Heart left ventricle (tissue), 16 donors: ENCODE results near the gene DCAF16. TPM values are rescaled to one million over a fixed set of nuclear protein-coding genes. Genes with fewer than 3 reads are reported as not detected.
"Not testable (repeated sequence)": the region's sequence is repeated elsewhere in the genome, so short reads cannot be mapped to it uniquely, and the experiment has no call there.

Experiments used
- ATAC-seq, 4 donors: fragments of 200-7000 bp; cut with Tn5 transposase; one replicate each; pipeline ENCODE4 v1.9.1; 2020 to 2022; ENCODE audit warnings: moderate library complexity in 4 of 4, mild to moderate bottlenecking in 3 of 4, moderate number of reproducible peaks in 1 of 4
- DNase-seq, 5 donors: peaks; one replicate each; pipeline ENCODE4 v3.0.0-alpha.2; 2020
- H3K27ac ChIP-seq, 12 donors: fragments of 200-600 bp; sonication (generic) in 4 of 12; one replicate each; pipeline versions ENCODE4 v1.5.0 to v1.8.0; 2016 to 2022; ENCODE audit warnings: mild to moderate bottlenecking in 2 of 12
- H3K27me3 ChIP-seq, 9 donors: fragments of 200-600 bp; sonication (generic) in 2 of 9; one replicate each; pipeline versions ENCODE4 v1.5.1 to v1.8.0; 2016 to 2022; ENCODE audit warnings: mild to moderate bottlenecking in 3 of 9
- H3K36me3 ChIP-seq, 9 donors: fragments of 200-600 bp; sonication (generic) in 2 of 9; one replicate each; pipeline versions ENCODE4 v1.5.0 to v1.8.0; 2018 to 2022; ENCODE audit warnings: mild to moderate bottlenecking in 2 of 9
- H3K4me1 ChIP-seq, 12 donors: fragments of 200-600 bp; sonication (generic) in 4 of 12; one replicate each; pipeline versions ENCODE4 v1.5.0 to v1.8.0; 2016 to 2022; ENCODE audit warnings: mild to moderate bottlenecking in 3 of 12
- H3K4me3 ChIP-seq, 12 donors: fragments of 200-600 bp; sonication (generic) in 4 of 12; one replicate each; pipeline versions ENCODE4 v1.5.0 to v1.8.0; 2017 to 2022; ENCODE audit warnings: mild to moderate bottlenecking in 9 of 12, moderate library complexity in 4 of 12
- H3K9me3 ChIP-seq, 12 donors: fragments of 200-600 bp; sonication (generic) in 4 of 12; one replicate each; pipeline versions ENCODE4 v1.5.0 to v1.8.0; 2016 to 2022; ENCODE audit warnings: mild to moderate bottlenecking in 1 of 12
- CTCF ChIP-seq, 12 donors: fragments of 200-600 bp; sonication (generic) in 4 of 12; IDR thresholded peaks; one replicate each; pipeline versions ENCODE4 v1.5.0 to v1.8.0; 2018 to 2022; ENCODE audit warnings: antibody characterized with exemption in 12 of 12, mild to moderate bottlenecking in 5 of 12
- POLR2A ChIP-seq, 2 donors: fragments of 450-650 bp; IDR thresholded peaks; one replicate each; pipeline ENCODE4 v1.6.1; 2017; ENCODE audit warnings: antibody characterized with exemption in 2 of 2, mild to moderate bottlenecking in 2 of 2, moderate library complexity in 2 of 2
- WGBS, 4 donors: extraction: QIAGEN DNeasy Blood & Tissue Kit in 2 of 4; methylation state at CpG; one replicate each; pipeline versions ENCODE4 v1.1.5 to v1.1.7; 2013 to 2018; 5-methylcytosine and 5-hydroxymethylcytosine counted together
- intact Hi-C, 10 donors: fragments of 100-400 bp; cut with DNase I; formaldehyde crosslinking; loops; one replicate each; pipeline versions ENCODE4 v1.11.1 to v1.14.2; 2022
- polyA plus RNA-seq, 2 donors: library from polyadenylated mRNA; stranded (reverse); fragments of 200-250 nt; gene quantifications; one replicate each; pipeline ENCODE4 v1.2.3, GENCODE V29; 2013
- total RNA-seq, 9 donors: library from RNA; depleted of rRNA in 2 of 9; stranded (reverse); fragments of >200 nt in 2 of 9; fragmentation: NEBNext Ultra II Directional in 3 of 9; extraction: Animal tissue kit (Norgen Biotek cat#: 25700) in 3 of 9; gene quantifications; one replicate each; pipeline versions ENCODE4 v1.1.0 to v1.2.4, GENCODE V29; 2016 to 2023
- donor health status: ischemic (EF 13 %, LVEDD 7.1; RV severe dilation, severe dysfunction).
- donor health status: healthy with polysubstance abuse.
- donor health status: DM: no; HTN: yes; CAD: no.
- donor health status: DM: no; HTN: no; CAD: no.
- donor health status: ischemic (EF 25% LVEDD 6.9; RV normal size, moderate dysfunction).
- donor health status: ischemic (EF 25% LVEDD 5.7; RV mildly dilated, moderate dysfunction).
- donor health status: healthy.
- donor health status: DM: yes; HTN: yes; CAD: no.
- donor health status: ischemic (EF 35%, LVEDD 5.7; RV mildly dilated, moderate dysfunction).
- donor health status: nonischemic (EF 11% LVEDD 7.7; RV severe dilation, severe dysfunction).
- donor health status: DM: yes; HTN: yes; CAD: no.
- donor health status: PGD.
- donor health status: ischemic (EF 29% LVEDD 5.4; RV normal size, mild dysfunction).
- donor health status: nonischemic (EF 23%, LVEDD 6.1; RV moderate dilation, normal function).

The DCAF16 gene
- total and polyA plus RNA-seq, 11 donors: 6.0 to 23.5 (median 18.8) TPM

- Histone ChIP-seq H3K27me3 (no peaks in the 10 kb centered on the region), H3K4me1 (no peaks in the 10 kb centered on the region), H3K27ac (no peak overlapping the region), H3K36me3 (no peaks in the 10 kb centered on the region), H3K4me3 (no peak overlapping the region), H3K9me3 (peaks cover 0 to 3% (median 0%) of the 10 kb centered on the region in 12 donors)
- ATAC-seq: no peak
- DNase-seq: no peak
- TF ChIP-seq POLR2A (IDR thresholded peaks at IDR 0.05) (no peak), CTCF (IDR thresholded peaks at IDR 0.05) (no peak)
- intact Hi-C loops: no loop called here
These were observed 41.4 kb upstream of the DCAF16 start for GRCh38 chr4:17851959-17852358.

- H3K27ac ChIP-seq, DNase-seq, H3K27me3 ChIP-seq, H3K36me3 ChIP-seq, H3K4me1 ChIP-seq, ATAC-seq, H3K4me3 ChIP-seq, intact Hi-C loops, H3K9me3 ChIP-seq: not testable (repeated sequence)
- WGBS, 4 donors: 91 to 100% (median 96%) methylated on average over 1 of the region's 1 CpG
These were observed 39.7 kb upstream of the DCAF16 start for GRCh38 chr4:17850295-17850694.

GRCh38 chr4:17846266-17846665, 35.7 kb upstream of the DCAF16 start:
- no peaks in the 10 kb centered on the region for H3K4me1 ChIP-seq
- no peak overlapping the region for H3K4me3 ChIP-seq
- H3K36me3 ChIP-seq: peaks cover 0 to 5% (median 0%) of the 10 kb centered on the region in 9 donors
- H3K9me3 ChIP-seq: peaks cover 0 to 3% (median 0%) of the 10 kb centered on the region in 12 donors
- TF ChIP-seq POLR2A (IDR thresholded peaks at IDR 0.05) (no peak), CTCF (IDR thresholded peaks at IDR 0.05) (no peak)
- no peak for ATAC-seq
- H3K27ac ChIP-seq: no peak overlapping the region
- no peaks in the 10 kb centered on the region for H3K27me3 ChIP-seq
- WGBS, 4 donors: 90 to 94% (median 91%) methylated on average over 2 of the region's 2 CpGs
- no peak for DNase-seq
- intact Hi-C loops: no loop called here

GRCh38 chr4:17823871-17824669, 13.5 kb upstream of the DCAF16 start:
- TF ChIP-seq POLR2A (IDR thresholded peaks at IDR 0.05) (no peak), CTCF (IDR thresholded peaks at IDR 0.05) (no peak)
- WGBS, 4 donors: 87 to 95% (median 91%) methylated on average over 1 of the region's 1 CpG
- H3K27ac ChIP-seq: no peak overlapping the region
- H3K4me3 ChIP-seq: no peak overlapping the region
- intact Hi-C loops: loop anchor here in 1 of 10 donors (10.0 kb wide), 1 partner anchor 751 kb away; no protein-coding TSS in a partner anchor
- no peak for DNase-seq
- H3K27me3 ChIP-seq: no peaks in the 10 kb centered on the region
- H3K9me3 ChIP-seq: no peaks in the 10 kb centered on the region
- ATAC-seq: no peak
- no peaks in the 10 kb centered on the region for H3K4me1 ChIP-seq
- no peaks in the 10 kb centered on the region for H3K36me3 ChIP-seq
